Neuronal stem cell (in vitro differentiated cells): ENCODE results near the gene CPT1C.

Experiments
- DNase-seq: peaks from one replicate; pipeline ENCODE4 v3.0.0-alpha.2; 2013; ENCODE audit warnings: low spot score
- H2AFZ ChIP-seq: one replicate; pipeline ENCODE4 v1.6.1; 2013; ENCODE audit warnings: mild to moderate bottlenecking, low read length, inconsistent platforms
- H2AK5ac ChIP-seq: 2 replicates; pipeline ENCODE4 v1.6.1; 2013; ENCODE audit warnings: low read depth, mild to moderate bottlenecking, inconsistent platforms, low read length, moderate library complexity, mixed read lengths
- H2BK120ac ChIP-seq: 2 replicates; pipeline ENCODE4 v1.6.1; 2013; ENCODE audit warnings: low read depth, mild to moderate bottlenecking, inconsistent platforms, low read length, moderate library complexity, mixed read lengths
- H2BK12ac ChIP-seq: one replicate; pipeline ENCODE4 v1.6.1; 2013; ENCODE audit warnings: low read length, inconsistent platforms
- H2BK15ac ChIP-seq: 2 replicates; pipeline ENCODE4 v1.6.1; 2013; ENCODE audit warnings: mild to moderate bottlenecking, low read length, inconsistent platforms, mixed read lengths
- H2BK5ac ChIP-seq: one replicate; pipeline ENCODE4 v1.6.1; 2013; ENCODE audit warnings: inconsistent platforms, mild to moderate bottlenecking, low read length, moderate library complexity
- H3K14ac ChIP-seq: one replicate; pipeline ENCODE4 v1.6.1; 2013; ENCODE audit warnings: low read length, inconsistent platforms
- H3K18ac ChIP-seq: 2 replicates; pipeline ENCODE4 v1.6.1; 2013; ENCODE audit warnings: low read length, inconsistent platforms
- H3K23ac ChIP-seq: 2 replicates; pipeline ENCODE4 v1.6.1; 2013; ENCODE audit warnings: low read depth, mild to moderate bottlenecking, mixed read lengths, low read length, inconsistent platforms; ENCODE audit not compliant: poor library complexity
- H3K27ac ChIP-seq: replicated peaks from 3 replicates; pipeline ENCODE4 v1.5.1; 2013; ENCODE audit warnings: low read length, inconsistent platforms
- H3K27me3 ChIP-seq, 3 experiments: 2 replicates each; pipeline ENCODE4 v1.6.1; 2013; ENCODE audit warnings: low read length in 3 of 3, mild to moderate bottlenecking in 2 of 3, inconsistent platforms in 1 of 3, low read depth in 1 of 3, mixed read lengths in 1 of 3, moderate library complexity in 1 of 3; ENCODE audit not compliant: control insufficient read depth in 3 of 3, insufficient read depth in 3 of 3
- H3K36me3 ChIP-seq, 2 donors: replicated peaks in 1 of 2; 2 replicates each; pipeline ENCODE4 v1.6.1; 2013; ENCODE audit warnings: low read length in 2 of 2; ENCODE audit not compliant: control insufficient read depth in 2 of 2, insufficient read depth in 2 of 2
- H3K4ac ChIP-seq: 2 replicates; pipeline ENCODE4 v1.6.1; 2013; ENCODE audit warnings: inconsistent platforms, mild to moderate bottlenecking, low read length, moderate library complexity
- H3K4me1 ChIP-seq, 2 donors: 1 replicate in 1 of 2; 2 replicates in 1 of 2; pipeline ENCODE4 v1.6.1; 2013; ENCODE audit warnings: low read length in 2 of 2, low read depth in 1 of 2; ENCODE audit not compliant: control insufficient read depth in 2 of 2, insufficient read depth in 1 of 2
- H3K4me2 ChIP-seq: one replicate; pipeline ENCODE4 v1.6.1; 2013; ENCODE audit warnings: mild to moderate bottlenecking, low read length, inconsistent platforms; ENCODE audit not compliant: insufficient read depth, poor library complexity, severe bottlenecking
- H3K4me3 ChIP-seq, 2 donors: 2 replicates each; pipeline ENCODE4 v1.5.1; 2013; ENCODE audit warnings: low read length in 2 of 2, mild to moderate bottlenecking in 2 of 2, inconsistent platforms in 1 of 2, moderate library complexity in 1 of 2
- H3K79me1 ChIP-seq: one replicate; pipeline ENCODE4 v1.6.1; 2013; ENCODE audit warnings: low read depth, mild to moderate bottlenecking, inconsistent platforms, low read length, moderate library complexity
- H3K9ac ChIP-seq: one replicate; pipeline ENCODE4 v1.6.1; 2013; ENCODE audit warnings: mild to moderate bottlenecking, low read depth, low read length, inconsistent platforms; ENCODE audit not compliant: poor library complexity
- H3K9me3 ChIP-seq, 2 donors: replicated peaks in 1 of 2; 2 replicates each; pipeline versions ENCODE3 to v1.6.1; 2013; ENCODE audit warnings: low read length in 2 of 2, mild to moderate bottlenecking in 2 of 2, inconsistent platforms in 1 of 2, low read depth in 1 of 2, mixed read lengths in 1 of 2, moderate library complexity in 1 of 2; ENCODE audit not compliant: control insufficient read depth in 2 of 2, insufficient read depth in 1 of 2
- H4K8ac ChIP-seq: one replicate; pipeline ENCODE4 v1.6.1; 2013; ENCODE audit warnings: low read depth, mild to moderate bottlenecking, inconsistent platforms, low read length, moderate library complexity
- H4K91ac ChIP-seq: one replicate; pipeline ENCODE4 v1.6.1; 2013; ENCODE audit warnings: low read length, low read depth, mild to moderate bottlenecking, inconsistent platforms; ENCODE audit not compliant: poor library complexity
- WGBS, 2 donors: extraction: QIAGEN DNeasy Blood & Tissue Kit; methylation state at CpG; one replicate each; pipeline ENCODE4 v1.1.7; 2013; ENCODE audit warnings: missing lambda C conversion rate in 2 of 2, mixed read lengths in 1 of 2; ENCODE audit not compliant: insufficient read length in 2 of 2, insufficient replicate concordance in 1 of 2; ENCODE audit errors: extremely low coverage in 2 of 2; 5-methylcytosine and 5-hydroxymethylcytosine counted together

Gene CPT1C

GRCh38 chr19:49700563-49700962, 9.6 kb downstream of the CPT1C start:
- Histone ChIP-seq H3K14ac (no peak overlapping the region), H3K4ac (no peak overlapping the region), H4K91ac (no peak overlapping the region), H3K27me3 (no peaks in the 10 kb centered on the region), H3K9ac (no peak overlapping the region), H3K9me3 (no peaks in the 10 kb centered on the region), H3K36me3 (peaks cover 29 to 41% of the 10 kb centered on the region in 2 donors), H2BK12ac (no peak overlapping the region), H2BK120ac (no peak overlapping the region), H2AFZ (no peak overlapping the region), H2AK5ac (no peak overlapping the region), H3K23ac (no peak overlapping the region), H3K27ac (no peak overlapping the region), H3K4me2 (no peak overlapping the region), H2BK5ac (no peak overlapping the region), H3K18ac (no peak overlapping the region), H3K79me1 (peaks cover 3% of the 10 kb centered on the region), H3K4me1 (no peaks in the 10 kb centered on the region), H2BK15ac (no peak overlapping the region), H4K8ac (no peak overlapping the region), H3K4me3 (no peak overlapping the region)
- DNase-seq: no peak
- WGBS, 2 donors: no CpG with 5 or more reads among the region's 11 CpGs

- no peak overlapping the region for H3K4me3 ChIP-seq
- no peak overlapping the region for H2BK12ac ChIP-seq
- no peaks in the 10 kb centered on the region for H3K27me3 ChIP-seq
- no peak overlapping the region for H3K4me2 ChIP-seq
- H2AFZ ChIP-seq: no peak overlapping the region
- no CpG with 5 or more reads among the region's 40 CpGs for WGBS, 2 donors
- no peak overlapping the region for H3K4ac ChIP-seq
- peak overlapping the region; percentile 77 for H3K9ac ChIP-seq
- H2BK5ac ChIP-seq: no peak overlapping the region
- peaks cover 36 to 45% of the 10 kb centered on the region in 2 donors for H3K36me3 ChIP-seq
- no peak for DNase-seq
- H2AK5ac ChIP-seq: no peak overlapping the region
- H3K23ac ChIP-seq: no peak overlapping the region
- H3K79me1 ChIP-seq: peaks cover 3% of the 10 kb centered on the region
- no peak overlapping the region for H2BK15ac ChIP-seq
- no peak overlapping the region for H3K27ac ChIP-seq
- no peak overlapping the region for H2BK120ac ChIP-seq
- no peak overlapping the region for H3K14ac ChIP-seq
- H3K4me1 ChIP-seq: no peaks in the 10 kb centered on the region
- H3K18ac ChIP-seq: no peak overlapping the region
- H3K9me3 ChIP-seq: no peaks in the 10 kb centered on the region
- H4K8ac ChIP-seq: no peak overlapping the region
- H4K91ac ChIP-seq: no peak overlapping the region
These were observed 10.4 kb downstream of the CPT1C start for GRCh38 chr19:49701271-49701786.

- Histone ChIP-seq H3K4me3 (no peak overlapping the region), H4K8ac (peak overlapping the region; percentile 99), H3K23ac (no peak overlapping the region), H2BK5ac (no peak overlapping the region), H2AFZ (no peak overlapping the region), H3K79me1 (peaks cover 3% of the 10 kb centered on the region), H3K4ac (no peak overlapping the region), H2BK15ac (no peak overlapping the region), H2BK120ac (no peak overlapping the region), H3K9ac (no peak overlapping the region), H3K27ac (no peak overlapping the region), H2BK12ac (no peak overlapping the region), H2AK5ac (no peak overlapping the region), H3K27me3 (no peaks in the 10 kb centered on the region), H3K18ac (no peak overlapping the region), H4K91ac (no peak overlapping the region), H3K4me1 (no peaks in the 10 kb centered on the region), H3K4me2 (no peak overlapping the region), H3K9me3 (peaks cover 0 to 3% of the 10 kb centered on the region in 2 donors), H3K36me3 (peaks cover 43 to 50% of the 10 kb centered on the region in 2 donors), H3K14ac (no peak overlapping the region)
- no CpG with 5 or more reads among the region's 22 CpGs for WGBS, 2 donors
- DNase-seq: no peak
These were observed 14.1 kb downstream of the CPT1C start for GRCh38 chr19:49704888-49705642.

- Histone ChIP-seq H3K23ac (no peak overlapping the region), H3K27ac (no peak overlapping the region), H3K27me3 (no peaks in the 10 kb centered on the region), H2AK5ac (no peak overlapping the region), H3K36me3 (peaks cover 49 to 57% of the 10 kb centered on the region in 2 donors), H2AFZ (no peak overlapping the region), H3K4me3 (no peak overlapping the region), H2BK120ac (no peak overlapping the region), H2BK12ac (no peak overlapping the region), H3K79me1 (peaks cover 3% of the 10 kb centered on the region), H2BK15ac (no peak overlapping the region), H3K9me3 (peaks cover 0 to 3% of the 10 kb centered on the region in 2 donors), H3K4me2 (no peak overlapping the region), H2BK5ac (no peak overlapping the region), H3K14ac (no peak overlapping the region), H3K9ac (no peak overlapping the region), H3K18ac (no peak overlapping the region), H3K4me1 (no peaks in the 10 kb centered on the region), H4K8ac (no peak overlapping the region), H4K91ac (no peak overlapping the region), H3K4ac (no peak overlapping the region)
- no peak for DNase-seq
- WGBS, 2 donors: no CpG with 5 or more reads among the region's 16 CpGs
These were observed 15.0 kb downstream of the CPT1C start for GRCh38 chr19:49705919-49706318.
